Neuronal stem cell (in vitro differentiated cells): ENCODE measurements around the gene ACAP2.

Experiments
- DNase-seq: peaks from one replicate; pipeline ENCODE4 v3.0.0-alpha.2; 2013; ENCODE audit warnings: low spot score
- H2AFZ ChIP-seq: one replicate; pipeline ENCODE4 v1.6.1; 2013; ENCODE audit warnings: mild to moderate bottlenecking, low read length, inconsistent platforms
- H2AK5ac ChIP-seq: 2 replicates; pipeline ENCODE4 v1.6.1; 2013; ENCODE audit warnings: low read depth, mild to moderate bottlenecking, inconsistent platforms, low read length, moderate library complexity, mixed read lengths
- H2BK120ac ChIP-seq: 2 replicates; pipeline ENCODE4 v1.6.1; 2013; ENCODE audit warnings: low read depth, mild to moderate bottlenecking, inconsistent platforms, low read length, moderate library complexity, mixed read lengths
- H2BK12ac ChIP-seq: one replicate; pipeline ENCODE4 v1.6.1; 2013; ENCODE audit warnings: low read length, inconsistent platforms
- H2BK15ac ChIP-seq: 2 replicates; pipeline ENCODE4 v1.6.1; 2013; ENCODE audit warnings: mild to moderate bottlenecking, low read length, inconsistent platforms, mixed read lengths
- H2BK5ac ChIP-seq: one replicate; pipeline ENCODE4 v1.6.1; 2013; ENCODE audit warnings: inconsistent platforms, mild to moderate bottlenecking, low read length, moderate library complexity
- H3K14ac ChIP-seq: one replicate; pipeline ENCODE4 v1.6.1; 2013; ENCODE audit warnings: low read length, inconsistent platforms
- H3K18ac ChIP-seq: 2 replicates; pipeline ENCODE4 v1.6.1; 2013; ENCODE audit warnings: low read length, inconsistent platforms
- H3K23ac ChIP-seq: 2 replicates; pipeline ENCODE4 v1.6.1; 2013; ENCODE audit warnings: low read depth, mild to moderate bottlenecking, mixed read lengths, low read length, inconsistent platforms; ENCODE audit not compliant: poor library complexity
- H3K27ac ChIP-seq: replicated peaks from 3 replicates; pipeline ENCODE4 v1.5.1; 2013; ENCODE audit warnings: low read length, inconsistent platforms
- H3K27me3 ChIP-seq, 3 experiments: 2 replicates each; pipeline ENCODE4 v1.6.1; 2013; ENCODE audit warnings: low read length in 3 of 3, mild to moderate bottlenecking in 2 of 3, inconsistent platforms in 1 of 3, low read depth in 1 of 3, mixed read lengths in 1 of 3, moderate library complexity in 1 of 3; ENCODE audit not compliant: control insufficient read depth in 3 of 3, insufficient read depth in 3 of 3
- H3K36me3 ChIP-seq, 2 donors: replicated peaks in 1 of 2; 2 replicates each; pipeline ENCODE4 v1.6.1; 2013; ENCODE audit warnings: low read length in 2 of 2; ENCODE audit not compliant: control insufficient read depth in 2 of 2, insufficient read depth in 2 of 2
- H3K4ac ChIP-seq: 2 replicates; pipeline ENCODE4 v1.6.1; 2013; ENCODE audit warnings: inconsistent platforms, mild to moderate bottlenecking, low read length, moderate library complexity
- H3K4me1 ChIP-seq, 2 donors: 1 replicate in 1 of 2; 2 replicates in 1 of 2; pipeline ENCODE4 v1.6.1; 2013; ENCODE audit warnings: low read length in 2 of 2, low read depth in 1 of 2; ENCODE audit not compliant: control insufficient read depth in 2 of 2, insufficient read depth in 1 of 2
- H3K4me2 ChIP-seq: one replicate; pipeline ENCODE4 v1.6.1; 2013; ENCODE audit warnings: mild to moderate bottlenecking, low read length, inconsistent platforms; ENCODE audit not compliant: insufficient read depth, poor library complexity, severe bottlenecking
- H3K4me3 ChIP-seq, 2 donors: 2 replicates each; pipeline ENCODE4 v1.5.1; 2013; ENCODE audit warnings: low read length in 2 of 2, mild to moderate bottlenecking in 2 of 2, inconsistent platforms in 1 of 2, moderate library complexity in 1 of 2
- H3K79me1 ChIP-seq: one replicate; pipeline ENCODE4 v1.6.1; 2013; ENCODE audit warnings: low read depth, mild to moderate bottlenecking, inconsistent platforms, low read length, moderate library complexity
- H3K9ac ChIP-seq: one replicate; pipeline ENCODE4 v1.6.1; 2013; ENCODE audit warnings: mild to moderate bottlenecking, low read depth, low read length, inconsistent platforms; ENCODE audit not compliant: poor library complexity
- H3K9me3 ChIP-seq, 2 donors: replicated peaks in 1 of 2; 2 replicates each; pipeline versions ENCODE3 to v1.6.1; 2013; ENCODE audit warnings: low read length in 2 of 2, mild to moderate bottlenecking in 2 of 2, inconsistent platforms in 1 of 2, low read depth in 1 of 2, mixed read lengths in 1 of 2, moderate library complexity in 1 of 2; ENCODE audit not compliant: control insufficient read depth in 2 of 2, insufficient read depth in 1 of 2
- H4K8ac ChIP-seq: one replicate; pipeline ENCODE4 v1.6.1; 2013; ENCODE audit warnings: low read depth, mild to moderate bottlenecking, inconsistent platforms, low read length, moderate library complexity
- H4K91ac ChIP-seq: one replicate; pipeline ENCODE4 v1.6.1; 2013; ENCODE audit warnings: low read length, low read depth, mild to moderate bottlenecking, inconsistent platforms; ENCODE audit not compliant: poor library complexity
- WGBS, 2 donors: extraction: QIAGEN DNeasy Blood & Tissue Kit; methylation state at CpG; one replicate each; pipeline ENCODE4 v1.1.7; 2013; ENCODE audit warnings: missing lambda C conversion rate in 2 of 2, mixed read lengths in 1 of 2; ENCODE audit not compliant: insufficient read length in 2 of 2, insufficient replicate concordance in 1 of 2; ENCODE audit errors: extremely low coverage in 2 of 2; 5-methylcytosine and 5-hydroxymethylcytosine counted together

ACAP2 gene

DNA sequence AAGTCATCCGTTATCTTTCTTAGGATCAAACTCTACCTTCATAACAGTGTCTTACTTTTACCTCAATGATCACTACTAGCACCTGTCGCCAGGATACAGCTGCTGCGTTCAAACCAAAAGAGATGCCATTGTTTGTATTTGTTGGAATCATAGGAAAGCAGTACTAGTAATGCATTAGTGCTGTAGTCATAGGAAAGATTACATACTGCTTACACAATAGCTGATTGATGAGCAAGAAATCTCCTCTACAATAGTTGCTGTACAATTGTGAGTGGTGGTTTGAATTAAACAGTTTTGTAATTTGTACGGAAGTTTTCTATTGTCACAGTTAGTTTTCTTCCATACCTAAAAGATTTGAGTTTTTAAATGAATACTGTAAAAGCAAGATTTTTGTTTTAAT lies 21.4 kb downstream of the ACAP2 start:
- Histone ChIP-seq H2BK120ac (no peak overlapping the region), H2BK5ac (no peak overlapping the region), H3K27ac (no peak overlapping the region), H2AFZ (no peak overlapping the region), H4K8ac (no peak overlapping the region), H2BK12ac (no peak overlapping the region), H3K4ac (no peak overlapping the region), H3K9me3 (peaks cover 0 to 2% of the 10 kb centered on the region in 2 donors), H4K91ac (no peak overlapping the region), H3K27me3 (no peaks in the 10 kb centered on the region), H3K79me1 (peaks cover 5% of the 10 kb centered on the region), H3K4me2 (no peak overlapping the region), H2BK15ac (no peak overlapping the region), H2AK5ac (no peak overlapping the region), H3K4me3 (no peak overlapping the region), H3K18ac (no peak overlapping the region), H3K14ac (no peak overlapping the region), H3K9ac (no peak overlapping the region), H3K36me3 (no peaks in the 10 kb centered on the region), H3K23ac (no peak overlapping the region), H3K4me1 (peaks cover 0 to 2% of the 10 kb centered on the region in 2 donors)
- no CpG with 5 or more reads among the region's 4 CpGs for WGBS, 2 donors
- DNase-seq = no peak

- Histone ChIP-seq H3K4me2 (no peak overlapping the region), H4K8ac (no peak overlapping the region), H3K79me1 (peaks cover 5% of the 10 kb centered on the region), H3K4me3 (no peak overlapping the region), H3K27ac (no peak overlapping the region), H3K27me3 (no peaks in the 10 kb centered on the region), H2BK120ac (no peak overlapping the region), H2BK5ac (no peak overlapping the region), H2BK12ac (no peak overlapping the region), H3K9me3 (no peaks in the 10 kb centered on the region), H2AK5ac (no peak overlapping the region), H3K23ac (no peak overlapping the region), H4K91ac (no peak overlapping the region), H3K4me1 (no peaks in the 10 kb centered on the region), H3K18ac (no peak overlapping the region), H3K36me3 (no peaks in the 10 kb centered on the region), H3K14ac (no peak overlapping the region), H3K9ac (no peak overlapping the region), H3K4ac (no peak overlapping the region), H2AFZ (no peak overlapping the region), H2BK15ac (no peak overlapping the region)
- no CpG with 5 or more reads among the region's 4 CpGs for WGBS, 2 donors
- DNase-seq = no peak
Measured at GRCh38 chr3:195416795-195417194, 26.0 kb downstream of the ACAP2 start.

GRCh38 chr3:195411836-195412235 lies 31.0 kb downstream of the ACAP2 start:
- Histone ChIP-seq H3K27me3 (no peaks in the 10 kb centered on the region), H3K4me1 (no peaks in the 10 kb centered on the region), H2BK12ac (no peak overlapping the region), H3K27ac (no peak overlapping the region), H3K4me3 (no peak overlapping the region), H3K36me3 (peaks cover 0 to 4% of the 10 kb centered on the region in 2 donors), H3K4me2 (no peak overlapping the region), H3K18ac (no peak overlapping the region), H2BK5ac (no peak overlapping the region), H2BK120ac (no peak overlapping the region), H3K4ac (no peak overlapping the region), H3K79me1 (no peaks in the 10 kb centered on the region), H4K91ac (no peak overlapping the region), H3K9me3 (peaks cover 0 to 4% of the 10 kb centered on the region in 2 donors), H2AFZ (no peak overlapping the region), H3K9ac (no peak overlapping the region), H4K8ac (no peak overlapping the region), H2BK15ac (no peak overlapping the region), H3K23ac (no peak overlapping the region), H2AK5ac (no peak overlapping the region), H3K14ac (no peak overlapping the region)
- DNase-seq = no peak

- DNase-seq = no peak
- no CpG with 5 or more reads among the region's 4 CpGs for WGBS, 2 donors
Measured at GRCh38 chr3:195410546-195410945, 32.3 kb downstream of the ACAP2 start.

More at GRCh38 chr3:195410546-195410945, 32.3 kb downstream of the ACAP2 start:
- Histone ChIP-seq H3K9ac (no peak overlapping the region), H4K91ac (no peak overlapping the region), H3K4me1 (no peaks in the 10 kb centered on the region), H3K4me2 (no peak overlapping the region), H3K27ac (no peak overlapping the region), H3K18ac (no peak overlapping the region), H3K36me3 (peaks cover 0 to 4% of the 10 kb centered on the region in 2 donors), H3K9me3 (peaks cover 0 to 4% of the 10 kb centered on the region in 2 donors), H2AK5ac (no peak overlapping the region), H2AFZ (no peak overlapping the region), H2BK15ac (no peak overlapping the region), H3K23ac (no peak overlapping the region), H3K14ac (no peak overlapping the region), H2BK12ac (no peak overlapping the region), H3K4ac (no peak overlapping the region), H4K8ac (no peak overlapping the region), H2BK5ac (no peak overlapping the region), H3K4me3 (no peak overlapping the region), H3K79me1 (no peaks in the 10 kb centered on the region), H3K27me3 (no peaks in the 10 kb centered on the region), H2BK120ac (no peak overlapping the region)
